SK-N-SH treated with all-trans-retinoic acid at 6 μM for 48 hours (cell line): ENCODE data around the gene TUBB6.

Experiments
- ARNTL ChIP-seq: fragments of 450-650 bp; formaldehyde crosslinking; IDR thresholded peaks from 2 replicates; pipeline ENCODE4 v1.5.0; 2020; ENCODE audit warnings: low read depth, mild to moderate bottlenecking, moderate library complexity, borderline replicate concordance
- CREB5 ChIP-seq: fragments of 250-450 bp; sonication (Bioruptor Pico); IDR thresholded peaks from 2 replicates; pipeline ENCODE4 v1.5.1; 2020; ENCODE audit warnings: low read depth, mild to moderate bottlenecking, moderate library complexity
- OSR1 ChIP-seq: fragments of 250-450 bp; sonication (Bioruptor Pico); IDR thresholded peaks from 2 replicates; pipeline ENCODE4 v1.8.0; 2022; ENCODE audit warnings: moderate library complexity, mild to moderate bottlenecking, inconsistent platforms
- PATZ1 ChIP-seq: fragments of 250-450 bp; sonication (Bioruptor Pico); IDR thresholded peaks from 2 replicates; pipeline ENCODE4 v1.8.0; 2020; ENCODE audit warnings: mild to moderate bottlenecking, moderate library complexity, borderline replicate concordance
- TOX ChIP-seq: fragments of 250-450 bp; sonication (Bioruptor Pico); IDR thresholded peaks from 2 replicates; pipeline ENCODE4 v1.8.0; 2021; ENCODE audit warnings: mild to moderate bottlenecking, moderate library complexity, borderline replicate concordance
- ZNF70 ChIP-seq: fragments of 450-650 bp; formaldehyde crosslinking; IDR thresholded peaks from 2 replicates; pipeline ENCODE4 v1.5.0; 2020; ENCODE audit warnings: mild to moderate bottlenecking, moderate library complexity
- ZNF8 ChIP-seq: fragments of 450-650 bp; formaldehyde crosslinking; IDR thresholded peaks from 2 replicates; pipeline ENCODE4 v1.5.0; 2020; ENCODE audit warnings: mild to moderate bottlenecking, moderate library complexity

GRCh38 chr18:12274793-12275192 is 33.2 kb upstream of the TUBB6 start:
- TF ChIP-seq PATZ1: no peak
- no peak for TF ChIP-seq ARNTL
- no peak for TF ChIP-seq TOX (CRISPR knock-in tag)
- no peak for TF ChIP-seq OSR1
- TF ChIP-seq CREB5 (CRISPR knock-in tag): no peak
- no peak for TF ChIP-seq ZNF70
- TF ChIP-seq ZNF8: no peak
